Neural cell (in vitro differentiated cells): Measurements from ENCODE around the gene KATNAL1.

Experiments
- EP300 ChIP-seq: fragments of 450-650 bp; conservative IDR thresholded peaks from 2 replicates; pipeline ENCODE4 v1.6.1; 2014; ENCODE audit warnings: antibody characterized with exemption, mild to moderate bottlenecking, moderate library complexity; ENCODE audit not compliant: poor library complexity, severe bottlenecking
- EZH2 ChIP-seq: fragments of 200-600, 300-800 bp; shearing (Covaris generic), sonication (generic); IDR thresholded peaks from 2 replicates; pipeline ENCODE4 v1.6.1; 2014; ENCODE audit warnings: antibody characterized with exemption, low read length, borderline replicate concordance, mild to moderate bottlenecking; ENCODE audit not compliant: insufficient read depth, poor library complexity, severe bottlenecking
- MXI1 ChIP-seq: fragments of 450-650 bp; conservative IDR thresholded peaks from 2 replicates; pipeline ENCODE4 v1.6.1; 2014; ENCODE audit warnings: antibody characterized with exemption, mild to moderate bottlenecking; ENCODE audit not compliant: poor library complexity, severe bottlenecking
- POLR2AphosphoS5 ChIP-seq: IDR thresholded peaks from 2 replicates; pipeline ENCODE4 v1.6.1; 2012
- RAD21 ChIP-seq: fragments of 450-650 bp; conservative IDR thresholded peaks from 2 replicates; pipeline ENCODE4 v1.6.1; 2014; ENCODE audit warnings: antibody characterized with exemption, mild to moderate bottlenecking, moderate library complexity
- SMC3 ChIP-seq: fragments of 450-650 bp; conservative IDR thresholded peaks from 2 replicates; pipeline ENCODE4 v1.6.1; 2014; ENCODE audit warnings: antibody characterized with exemption, mild to moderate bottlenecking, moderate library complexity; ENCODE audit not compliant: poor library complexity
- TAF1 ChIP-seq: IDR thresholded peaks from 2 replicates; pipeline ENCODE4 v1.6.1; 2012; ENCODE audit warnings: low read depth
- TF ChIP-seq, protein P1 (sequence below): fragments of 450-650 bp; IDR thresholded peaks from 2 replicates; pipeline ENCODE4 v1.5.1; 2014; ENCODE audit warnings: antibody characterized with exemption, mild to moderate bottlenecking, moderate library complexity; ENCODE audit not compliant: poor library complexity, severe bottlenecking
- TF ChIP-seq, protein P2 (sequence below): IDR thresholded peaks from 2 replicates; pipeline ENCODE4 v1.6.1; 2012; ENCODE audit warnings: borderline replicate concordance

- TF ChIP-seq POLR2AphosphoS5 (no peak), SMC3 (no peak), EZH2 (no peak), EP300 (no peak), RAD21 (no peak), MXI1 (no peak), TAF1 (no peak)
- TF ChIP-seq, protein P1, sequence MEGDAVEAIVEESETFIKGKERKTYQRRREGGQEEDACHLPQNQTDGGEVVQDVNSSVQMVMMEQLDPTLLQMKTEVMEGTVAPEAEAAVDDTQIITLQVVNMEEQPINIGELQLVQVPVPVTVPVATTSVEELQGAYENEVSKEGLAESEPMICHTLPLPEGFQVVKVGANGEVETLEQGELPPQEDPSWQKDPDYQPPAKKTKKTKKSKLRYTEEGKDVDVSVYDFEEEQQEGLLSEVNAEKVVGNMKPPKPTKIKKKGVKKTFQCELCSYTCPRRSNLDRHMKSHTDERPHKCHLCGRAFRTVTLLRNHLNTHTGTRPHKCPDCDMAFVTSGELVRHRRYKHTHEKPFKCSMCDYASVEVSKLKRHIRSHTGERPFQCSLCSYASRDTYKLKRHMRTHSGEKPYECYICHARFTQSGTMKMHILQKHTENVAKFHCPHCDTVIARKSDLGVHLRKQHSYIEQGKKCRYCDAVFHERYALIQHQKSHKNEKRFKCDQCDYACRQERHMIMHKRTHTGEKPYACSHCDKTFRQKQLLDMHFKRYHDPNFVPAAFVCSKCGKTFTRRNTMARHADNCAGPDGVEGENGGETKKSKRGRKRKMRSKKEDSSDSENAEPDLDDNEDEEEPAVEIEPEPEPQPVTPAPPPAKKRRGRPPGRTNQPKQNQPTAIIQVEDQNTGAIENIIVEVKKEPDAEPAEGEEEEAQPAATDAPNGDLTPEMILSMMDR: no peak
- TF ChIP-seq, protein P2, sequence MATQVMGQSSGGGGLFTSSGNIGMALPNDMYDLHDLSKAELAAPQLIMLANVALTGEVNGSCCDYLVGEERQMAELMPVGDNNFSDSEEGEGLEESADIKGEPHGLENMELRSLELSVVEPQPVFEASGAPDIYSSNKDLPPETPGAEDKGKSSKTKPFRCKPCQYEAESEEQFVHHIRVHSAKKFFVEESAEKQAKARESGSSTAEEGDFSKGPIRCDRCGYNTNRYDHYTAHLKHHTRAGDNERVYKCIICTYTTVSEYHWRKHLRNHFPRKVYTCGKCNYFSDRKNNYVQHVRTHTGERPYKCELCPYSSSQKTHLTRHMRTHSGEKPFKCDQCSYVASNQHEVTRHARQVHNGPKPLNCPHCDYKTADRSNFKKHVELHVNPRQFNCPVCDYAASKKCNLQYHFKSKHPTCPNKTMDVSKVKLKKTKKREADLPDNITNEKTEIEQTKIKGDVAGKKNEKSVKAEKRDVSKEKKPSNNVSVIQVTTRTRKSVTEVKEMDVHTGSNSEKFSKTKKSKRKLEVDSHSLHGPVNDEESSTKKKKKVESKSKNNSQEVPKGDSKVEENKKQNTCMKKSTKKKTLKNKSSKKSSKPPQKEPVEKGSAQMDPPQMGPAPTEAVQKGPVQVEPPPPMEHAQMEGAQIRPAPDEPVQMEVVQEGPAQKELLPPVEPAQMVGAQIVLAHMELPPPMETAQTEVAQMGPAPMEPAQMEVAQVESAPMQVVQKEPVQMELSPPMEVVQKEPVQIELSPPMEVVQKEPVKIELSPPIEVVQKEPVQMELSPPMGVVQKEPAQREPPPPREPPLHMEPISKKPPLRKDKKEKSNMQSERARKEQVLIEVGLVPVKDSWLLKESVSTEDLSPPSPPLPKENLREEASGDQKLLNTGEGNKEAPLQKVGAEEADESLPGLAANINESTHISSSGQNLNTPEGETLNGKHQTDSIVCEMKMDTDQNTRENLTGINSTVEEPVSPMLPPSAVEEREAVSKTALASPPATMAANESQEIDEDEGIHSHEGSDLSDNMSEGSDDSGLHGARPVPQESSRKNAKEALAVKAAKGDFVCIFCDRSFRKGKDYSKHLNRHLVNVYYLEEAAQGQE: no peak
These were observed 33.2 kb upstream of the KATNAL1 start for GRCh38 chr13:30340331-30341250.
